ENCODE data around the gene CXCL1. TPM values are rescaled to one million over a fixed set of nuclear protein-coding genes. Genes with fewer than 3 reads are reported as not detected.

The CXCL1 gene
- total and polyA plus RNA-seq, 2 donors (not counting 3 experiments of a cell fraction or from before 2014, with no cell fraction given): 20.0 to 26.7 TPM

DNA sequence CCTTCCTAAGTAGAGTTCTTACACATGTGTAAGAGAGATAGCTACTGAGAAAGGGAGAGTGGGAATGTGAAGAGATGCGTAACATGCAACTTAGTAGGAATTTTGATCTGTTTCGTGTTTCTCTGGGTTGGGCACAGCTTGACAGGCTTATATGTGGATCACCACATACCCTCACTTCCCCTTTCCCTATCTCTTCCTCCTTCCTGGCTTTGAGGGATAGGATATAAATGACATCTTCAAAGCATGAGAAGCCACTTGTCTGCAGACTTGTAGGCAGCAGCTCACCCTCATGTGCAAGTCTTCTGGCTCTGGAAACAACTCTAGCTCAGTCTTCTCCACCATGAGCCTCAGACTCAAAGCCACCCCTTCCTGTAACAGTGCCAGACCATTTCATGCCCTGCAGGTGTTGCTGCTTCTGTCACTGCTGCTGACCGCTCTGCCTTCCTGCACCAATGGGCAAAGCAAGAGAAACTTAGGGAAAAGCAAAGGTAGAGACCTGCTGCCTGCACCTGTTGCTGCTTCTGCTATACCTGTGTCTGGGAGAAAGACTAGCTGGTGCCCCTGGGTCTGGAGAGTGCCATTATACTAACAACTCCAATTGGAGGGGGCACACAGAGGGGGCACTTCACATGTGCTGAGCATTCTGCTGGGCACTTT is 21.5 kb upstream of the CXCL1 start:
- dilution Hi-C loops (cut with MboI; ENCODE audit: extremely low pct_ligation_motif_present, low sequenced_read_pairs): no loop called here
- Histone ChIP-seq H3K9me1 (replicated peaks; ENCODE audit: control insufficient read depth, extremely low read depth, insufficient read depth, low read length) (no peaks in the 10 kb centered on the region), H2AFZ (ENCODE audit: low read depth, low read length) (no peak overlapping the region), H3K9me3 (replicated peaks; ENCODE audit: control insufficient read depth, insufficient read depth, low read length) (no peaks in the 10 kb centered on the region), H3K4me3 (replicated peaks in 1 of 3; ENCODE audit: insufficient read depth in 1 of 3, low read depth in 1 of 3, low read length in 3 of 3) (no peak overlapping the region), H3K9ac (replicated peaks; ENCODE audit: extremely low read depth, insufficient read depth, low read length) (no peak overlapping the region), H3K79me2 (ENCODE audit: control insufficient read depth, insufficient read depth, low read length) (no peaks in the 10 kb centered on the region), H3K36me3 (ENCODE audit: control insufficient read depth in 2 of 2, extremely low read depth in 1 of 2, insufficient read depth in 2 of 2, low read length in 2 of 2) (no peaks in the 10 kb centered on the region), H4K20me1 (replicated peaks; ENCODE audit: control insufficient read depth, extremely low read depth, insufficient read depth, low read length) (no peaks in the 10 kb centered on the region), H3K4me1 (ENCODE audit: control insufficient read depth, extremely low read depth, insufficient read depth, low read length) (peaks cover 18% of the 10 kb centered on the region), H3K4me2 (ENCODE audit: insufficient read depth, low read length) (no peak overlapping the region), H3K27ac (ENCODE audit: insufficient read depth, low read depth, low read length) (no peak overlapping the region), H3K27me3 (ENCODE audit: control insufficient read depth in 2 of 2, insufficient read depth in 2 of 2, low read length in 2 of 2) (no peaks in the 10 kb centered on the region)
- intact Hi-C loops (cut with micrococcal nuclease): no loop called here
- DNase-seq (ENCODE audit: low read depth, low spot score) (no peak), FAIRE-seq (no peak)
- TF ChIP-seq JUN (IDR thresholded peaks at IDR 0.05; ENCODE audit: borderline replicate concordance, insufficient read depth, insufficient read length, low read depth) (no peak), FOS (IDR thresholded peaks at IDR 0.05; ENCODE audit: borderline replicate concordance, insufficient read depth, low read length) (no peak), POLR2AphosphoS5 (IDR thresholded peaks at IDR 0.05; ENCODE audit: insufficient read depth, low read depth, low read length) (no peak), EZH2 (IDR thresholded peaks at IDR 0.05; ENCODE audit: borderline replicate concordance, low read depth, low read length, severe bottlenecking) (no peak), GATA2 (IDR thresholded peaks at IDR 0.05; ENCODE audit: insufficient read depth, insufficient read length, low read depth, low read length) (no peak), POLR2A (IDR thresholded peaks at IDR 0.05; ENCODE audit: low read depth, low read length) (no peak), MYC (IDR thresholded peaks at IDR 0.05; ENCODE audit: low read depth, low read length) (no peak)
- TF ChIP-seq, protein P1, sequence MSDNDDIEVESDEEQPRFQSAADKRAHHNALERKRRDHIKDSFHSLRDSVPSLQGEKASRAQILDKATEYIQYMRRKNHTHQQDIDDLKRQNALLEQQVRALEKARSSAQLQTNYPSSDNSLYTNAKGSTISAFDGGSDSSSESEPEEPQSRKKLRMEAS (IDR thresholded peaks at IDR 0.05; ENCODE audit: insufficient read depth, insufficient read length): no peak
- TF ChIP-seq, protein P2, sequence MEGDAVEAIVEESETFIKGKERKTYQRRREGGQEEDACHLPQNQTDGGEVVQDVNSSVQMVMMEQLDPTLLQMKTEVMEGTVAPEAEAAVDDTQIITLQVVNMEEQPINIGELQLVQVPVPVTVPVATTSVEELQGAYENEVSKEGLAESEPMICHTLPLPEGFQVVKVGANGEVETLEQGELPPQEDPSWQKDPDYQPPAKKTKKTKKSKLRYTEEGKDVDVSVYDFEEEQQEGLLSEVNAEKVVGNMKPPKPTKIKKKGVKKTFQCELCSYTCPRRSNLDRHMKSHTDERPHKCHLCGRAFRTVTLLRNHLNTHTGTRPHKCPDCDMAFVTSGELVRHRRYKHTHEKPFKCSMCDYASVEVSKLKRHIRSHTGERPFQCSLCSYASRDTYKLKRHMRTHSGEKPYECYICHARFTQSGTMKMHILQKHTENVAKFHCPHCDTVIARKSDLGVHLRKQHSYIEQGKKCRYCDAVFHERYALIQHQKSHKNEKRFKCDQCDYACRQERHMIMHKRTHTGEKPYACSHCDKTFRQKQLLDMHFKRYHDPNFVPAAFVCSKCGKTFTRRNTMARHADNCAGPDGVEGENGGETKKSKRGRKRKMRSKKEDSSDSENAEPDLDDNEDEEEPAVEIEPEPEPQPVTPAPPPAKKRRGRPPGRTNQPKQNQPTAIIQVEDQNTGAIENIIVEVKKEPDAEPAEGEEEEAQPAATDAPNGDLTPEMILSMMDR (IDR thresholded peaks at IDR 0.05; ENCODE audit: extremely low read depth in 1 of 2, insufficient read depth in 1 of 2, low read depth in 1 of 2, low read length in 2 of 2): no peak
- ChIA-PET POLR2A (interaction anchor here (1.3 kb wide), 1 partner anchor 9 kb away, joined by 3 read pairs; no protein-coding TSS in a partner anchor), CTCF (interaction anchor here (0.8 to 1.0 kb wide), 2 partner anchors 17 to 286 kb away, joined by 3 to 5 read pairs; no protein-coding TSS in a partner anchor)
- no TSS peak for BruUV-seq (replicated peaks)
